Right lobe of liver (tissue), 6 donors: ENCODE results near the gene PPCS. TPM values are rescaled to one million over a fixed set of nuclear protein-coding genes. Genes with fewer than 3 reads are reported as not detected.

Experiments
- ATAC-seq, 4 donors: fragments of 200-7000 bp; cut with Tn5 transposase; one replicate each; pipeline ENCODE4 v1.9.1; 2020; ENCODE audit warnings: mild to moderate bottlenecking in 4 of 4, moderate library complexity in 4 of 4
- DNase-seq, 3 donors: peaks; one replicate each; pipeline ENCODE4 v3.0.0-alpha.2; 2020
- H3K27ac ChIP-seq, 3 donors: fragments of 200-600 bp; one replicate each; pipeline ENCODE4 v1.8.0; 2022
- H3K27me3 ChIP-seq, 2 donors: fragments of 200-600 bp; one replicate each; pipeline ENCODE4 v1.8.0; 2022
- H3K36me3 ChIP-seq, 4 donors: fragments of 200-600 bp; sonication (generic) in 1 of 4; one replicate each; pipeline versions ENCODE4 v1.5.1 to v1.8.0; 2017 to 2022; ENCODE audit warnings: control low read depth in 1 of 4
- H3K4me1 ChIP-seq, 4 donors: fragments of 200-600 bp; sonication (generic) in 1 of 4; one replicate each; pipeline versions ENCODE4 v1.5.1 to v1.8.0; 2017 to 2022; ENCODE audit warnings: control low read depth in 1 of 4
- H3K4me3 ChIP-seq, 3 donors: fragments of 200-600 bp; one replicate each; pipeline ENCODE4 v1.8.0; 2022
- H3K9me3 ChIP-seq, 4 donors: fragments of 200-600 bp; sonication (generic) in 1 of 4; one replicate each; pipeline versions ENCODE4 v1.5.1 to v1.8.0; 2017 to 2022; ENCODE audit warnings: control low read depth in 1 of 4
- CTCF ChIP-seq, 4 donors: fragments of 200-600 bp in 3 of 4; fragments of 450-650 bp in 1 of 4; IDR thresholded peaks; one replicate each; pipeline versions ENCODE4 v1.5.1 to v1.8.0; 2016 to 2022; ENCODE audit warnings: antibody characterized with exemption in 4 of 4, mild to moderate bottlenecking in 2 of 4
- POLR2A ChIP-seq: fragments of 450-650 bp; IDR thresholded peaks from one replicate; pipeline ENCODE4 v1.6.1; 2017; ENCODE audit warnings: antibody characterized with exemption, mild to moderate bottlenecking
- WGBS: methylation state at CpG from one replicate; pipeline ENCODE4 v1.1.6; 2018; ENCODE audit warnings: low coverage, low lambda C conversion rate; ENCODE audit not compliant: insufficient coverage; ENCODE audit errors: missing lambda C conversion rate; 5-methylcytosine and 5-hydroxymethylcytosine counted together
- intact Hi-C, 2 donors: fragments of 100-400 bp; cut with DNase I; formaldehyde crosslinking; loops; one replicate each; pipeline versions ENCODE4 v1.11.2 to v1.14.1; 2022
- small RNA-seq, 2 experiments: library from RNA; depleted of rRNA; stranded (forward); fragments of <200 nt; gene quantifications; one replicate each; pipeline ENCODE3, GENCODE V24; 2016
- total RNA-seq, 6 experiments: library from RNA; depleted of rRNA in 2 of 6; stranded (reverse); fragments of >200 nt in 2 of 6; fragmentation: NEBNext Ultra II Directional in 3 of 6; extraction: Animal tissue kit (Norgen Biotek cat#: 25700) in 3 of 6; gene quantifications; one replicate each; pipeline versions ENCODE4 v1.1.0 to v1.2.4, GENCODE V29; 2016 to 2023
- donor health status: DM: no; HTN: yes; CAD: no.
- donor health status: DM: no; HTN: no; CAD: no.
- donor health status: DM: no; HTN: no; CAD: no.
- donor health status: DM: no; HTN: yes; CAD: no.
- donor health status: DM: no; HTN: yes; CAD: no.

Gene PPCS
- total RNA-seq, 6 experiments from 2014 or later, result 36.3 to 44.1 (median 42.7) TPM

GRCh38 chr1:42506576-42506975 lies 50.2 kb downstream of the PPCS start:
- DNase-seq, result no peak
- Histone ChIP-seq H3K4me3 (no peak overlapping the region), H3K9me3 (peaks cover 0 to 35% (median 3%) of the 10 kb centered on the region in 4 donors), H3K27ac (no peak overlapping the region), H3K36me3 (no peaks in the 10 kb centered on the region), H3K27me3 (no peaks in the 10 kb centered on the region), H3K4me1 (no peaks in the 10 kb centered on the region)
- TF ChIP-seq CTCF (IDR thresholded peaks at IDR 0.05) (no peak), POLR2A (no peak)
- 54% methylated on average over 1 of the region's 1 CpG for WGBS
- intact Hi-C loops, result no loop called here
- no peak for ATAC-seq

Small RNA genes within 50 kb of the gene (small RNA-seq; reads per million reads assigned to genes)
- 0 reads per million in 2 experiments for gene TMSB4XP1

Other genes starting within 250 kb of the PPCS start
- 10 to 100 TPM; 12.1 to 18.4 (median 14.5) TPM for gene FOXJ3, start 121.3 kb upstream of the PPCS start, total RNA-seq
- under 1 TPM; 0.02 to 0.95 (median 0.15) TPM for gene RIMKLA, start 75.8 kb upstream of the PPCS start, total RNA-seq
- 1 to 10 TPM; 1.5 to 7.3 (median 2.6) TPM for gene ZMYND12, start 521 bp upstream of the PPCS start, total RNA-seq
- 1 to 10 TPM in 3 of 6 experiments, under 1 TPM in 3; 0.37 to 1.4 (median 1.0) TPM for gene CCDC30, start 6.7 kb downstream of the PPCS start, total RNA-seq
- 10 to 100 TPM in 2 of 6 experiments, 1 to 10 TPM in 4; 8.1 to 14.9 (median 9.2) TPM for gene PPIH, start 201.9 kb downstream of the PPCS start, total RNA-seq
- 100 to 1,000 TPM; 144 to 325 (median 207) TPM for gene YBX1, start 225.9 kb downstream of the PPCS start, total RNA-seq